ENCODE measurements around the gene TMC1.
"Not testable (repeated sequence)": the region's sequence is repeated elsewhere in the genome, so short reads cannot be mapped to it uniquely, and the experiment has no call there.

The TMC1 gene

DNA sequence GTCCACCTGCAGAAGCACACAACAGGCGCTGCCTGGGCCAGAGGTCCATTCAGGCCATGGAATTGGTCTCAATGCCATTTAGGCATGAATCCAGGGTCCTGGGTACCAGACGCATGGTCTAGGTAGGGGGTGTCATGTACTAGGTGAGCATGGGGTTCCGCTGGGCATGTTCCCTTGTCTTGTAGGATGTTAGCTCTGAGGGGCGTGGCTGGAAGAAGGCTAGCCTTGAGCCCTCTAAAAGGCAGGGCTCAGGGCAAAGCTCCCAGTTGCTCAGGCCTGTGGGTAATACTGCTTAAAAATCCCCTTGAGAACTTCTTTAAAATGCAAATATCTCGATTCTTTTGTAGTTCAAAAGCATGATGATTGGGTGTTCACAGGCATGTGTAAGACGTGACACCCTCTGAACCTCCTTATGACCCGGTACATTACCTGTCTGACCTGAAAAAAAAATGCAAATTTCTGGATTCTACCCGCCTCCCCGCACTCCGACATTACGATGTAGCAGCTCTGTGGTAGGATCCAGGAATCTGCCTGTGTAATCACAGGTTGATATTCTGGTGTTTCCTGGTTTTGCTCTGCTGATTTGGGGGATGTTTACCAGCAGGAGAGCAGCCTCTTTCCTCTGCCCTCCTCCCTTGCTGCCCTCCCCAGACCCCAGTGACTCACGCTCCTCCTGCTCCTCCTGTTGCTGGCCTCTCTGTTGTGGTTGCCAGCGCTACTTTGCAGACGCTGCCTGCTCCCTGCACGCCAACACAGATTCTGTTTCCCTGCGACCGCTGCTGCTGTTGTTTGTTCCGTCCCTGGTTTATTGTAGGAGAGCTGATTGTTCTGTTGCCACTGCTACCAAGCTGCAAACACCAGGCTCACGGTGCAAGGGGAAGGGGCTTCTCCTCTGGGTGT lies 5.7 kb downstream of the TMC1 start:
- FAIRE-seq = no peak

DNA sequence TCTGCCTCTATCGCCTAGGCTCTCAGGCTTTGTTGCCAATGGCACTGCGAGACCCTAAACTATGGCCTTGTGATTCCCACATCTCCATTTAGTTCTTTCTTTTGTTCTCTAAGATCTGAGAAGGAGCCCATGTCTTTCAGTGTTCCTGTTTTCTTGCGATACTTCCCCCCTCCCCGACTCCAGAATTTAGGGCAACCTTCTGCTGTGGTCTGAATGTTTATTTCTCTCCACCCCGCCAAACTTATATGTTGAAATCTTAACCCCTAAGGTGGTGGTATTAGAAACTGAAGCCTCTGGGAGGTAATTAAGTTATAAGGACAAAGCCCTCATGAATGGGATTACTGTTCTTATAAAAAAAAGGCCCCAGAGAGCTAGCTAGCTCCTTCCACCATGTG lies 6.4 kb downstream of the TMC1 start:
- no peak for FAIRE-seq

DNA sequence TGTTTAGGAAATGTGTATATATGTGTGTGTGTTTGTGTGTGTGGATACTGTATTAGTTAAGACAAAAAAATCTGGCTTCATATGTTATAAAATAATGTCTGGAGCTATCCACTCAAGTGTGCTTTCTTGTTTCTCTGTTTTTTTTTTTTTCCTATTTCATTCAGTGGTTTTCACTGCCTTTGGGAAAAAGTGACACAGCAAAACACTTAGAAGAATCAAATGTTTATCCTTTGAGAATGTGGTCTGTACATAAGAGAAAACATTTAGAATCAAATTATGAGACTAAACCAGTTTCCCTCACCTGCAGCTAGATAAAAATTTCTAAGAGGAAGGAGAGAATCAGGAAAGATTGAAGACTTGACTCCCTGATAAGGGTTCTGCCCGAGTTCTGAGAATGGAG lies 8.1 kb downstream of the TMC1 start:
- no peak for FAIRE-seq

DNA sequence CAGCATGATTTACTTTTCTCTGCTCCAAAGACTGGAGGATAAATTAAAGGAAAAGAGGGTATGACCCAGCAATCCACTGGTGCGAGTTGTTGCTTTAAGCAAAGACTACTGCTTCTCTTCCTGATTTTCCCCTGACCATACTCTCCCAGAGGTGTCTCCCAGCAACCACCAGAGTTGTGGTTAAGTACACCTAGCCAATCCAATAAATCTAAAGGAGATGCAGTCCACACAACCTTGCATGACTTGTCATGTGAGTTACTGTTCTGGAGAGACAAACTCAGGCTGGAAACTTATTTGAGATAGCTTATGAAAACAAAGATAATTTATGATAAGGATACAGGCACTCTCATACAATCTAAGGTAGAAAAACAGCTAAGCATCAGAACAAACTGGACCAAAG lies 11.9 kb downstream of the TMC1 start:
- FAIRE-seq = no peak

DNA sequence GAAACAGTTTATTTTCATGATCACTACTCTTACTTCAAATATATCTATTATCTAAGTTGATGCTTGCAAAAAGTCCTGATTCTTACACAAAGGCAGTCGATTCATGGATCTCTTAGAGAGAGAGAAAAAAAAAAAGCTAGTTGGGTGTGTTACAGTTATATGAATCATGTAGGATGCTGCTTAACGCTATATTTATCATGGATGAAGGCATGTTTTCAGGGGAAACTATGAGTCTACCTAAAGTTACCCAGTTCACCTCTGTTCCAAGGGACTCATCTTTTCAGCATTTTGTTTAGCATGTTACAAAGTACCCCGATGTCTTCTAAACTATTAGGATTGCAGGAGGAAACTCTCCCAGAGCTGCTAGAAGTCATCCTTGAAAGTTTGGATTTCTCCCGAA lies 13.5 kb downstream of the TMC1 start:
- no peak for FAIRE-seq

DNA sequence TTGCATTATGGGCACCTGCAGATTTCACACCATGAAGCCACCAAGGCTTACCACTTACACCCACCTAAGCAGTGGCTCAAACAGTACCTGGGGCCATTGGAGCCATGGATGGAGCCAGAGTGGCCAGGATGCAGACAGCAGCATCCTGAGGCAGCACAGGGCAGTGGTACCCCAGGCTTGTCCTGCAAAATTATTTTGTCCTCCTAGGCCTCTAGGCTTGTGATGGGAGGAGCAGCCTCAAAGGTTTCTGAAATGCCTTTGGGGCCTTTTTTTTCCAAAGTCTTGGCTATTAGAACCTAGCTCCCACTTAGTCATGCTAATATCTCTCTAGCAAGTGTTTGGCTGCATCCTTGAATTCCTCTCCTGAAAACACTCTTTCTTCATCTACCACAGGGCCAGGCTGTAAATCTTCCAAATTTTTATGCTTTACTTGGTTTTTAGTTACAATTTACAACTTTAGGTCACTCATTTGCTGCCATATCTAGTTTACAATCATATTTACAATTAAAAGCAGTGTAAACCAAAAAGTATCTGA lies 15.7 kb downstream of the TMC1 start:
- no peak for FAIRE-seq

DNA sequence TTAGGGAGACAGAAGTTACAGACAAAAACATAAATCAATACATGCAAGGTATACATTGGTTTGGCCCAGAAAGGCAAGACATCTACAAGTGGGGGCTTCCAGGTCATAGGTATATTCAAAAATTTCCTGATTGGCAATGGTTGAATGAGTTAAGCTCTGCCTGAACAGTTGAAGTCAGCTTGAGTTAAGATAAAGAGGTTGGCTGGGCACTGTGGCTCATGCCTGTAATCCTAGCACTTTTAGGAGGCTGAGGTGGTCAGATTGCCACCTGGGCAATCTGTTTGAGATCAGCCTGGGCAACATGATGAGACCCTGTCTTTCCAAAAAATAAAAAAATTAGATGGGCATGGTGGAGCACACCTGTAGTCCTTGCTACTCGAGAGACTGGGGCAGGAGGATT lies 16.3 kb downstream of the TMC1 start:
- FAIRE-seq = no peak

DNA sequence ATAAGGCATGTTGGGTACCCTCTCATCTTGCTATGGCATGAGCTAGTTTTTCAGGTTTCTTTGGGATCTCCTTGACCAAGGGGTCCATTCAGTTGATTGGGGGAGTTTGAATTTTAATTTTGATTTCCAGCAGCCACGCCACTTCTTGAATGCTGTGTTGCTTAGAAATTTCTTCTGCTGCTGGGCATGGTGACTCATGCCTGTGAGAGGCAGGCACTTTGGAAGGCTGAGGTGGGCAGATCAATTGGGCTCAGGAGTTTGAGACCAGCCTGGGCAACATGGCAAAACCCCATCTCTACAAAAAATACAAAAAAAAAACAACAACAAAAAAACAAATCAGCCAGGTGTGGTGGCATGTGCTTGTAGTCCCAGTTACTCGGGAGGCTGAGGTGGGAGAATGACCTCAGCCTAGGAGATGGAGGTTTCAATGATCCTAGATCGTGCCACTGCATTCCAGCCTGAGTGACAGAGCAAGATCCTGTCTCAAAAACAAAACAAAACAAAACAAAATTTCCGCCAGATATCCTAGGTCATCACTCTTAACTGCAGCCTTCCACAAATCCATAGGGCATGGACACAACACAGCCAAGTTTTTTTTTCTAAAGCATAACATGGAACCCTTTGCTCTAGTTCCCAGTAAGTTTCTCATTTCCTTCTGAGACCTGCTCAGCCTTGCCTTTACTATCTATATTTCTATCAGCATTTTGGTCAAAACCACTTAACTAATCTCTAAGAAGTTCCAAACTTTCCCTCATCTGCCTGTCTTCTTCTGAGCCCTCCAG lies 17.7 kb downstream of the TMC1 start:
- FAIRE-seq = no peak

DNA sequence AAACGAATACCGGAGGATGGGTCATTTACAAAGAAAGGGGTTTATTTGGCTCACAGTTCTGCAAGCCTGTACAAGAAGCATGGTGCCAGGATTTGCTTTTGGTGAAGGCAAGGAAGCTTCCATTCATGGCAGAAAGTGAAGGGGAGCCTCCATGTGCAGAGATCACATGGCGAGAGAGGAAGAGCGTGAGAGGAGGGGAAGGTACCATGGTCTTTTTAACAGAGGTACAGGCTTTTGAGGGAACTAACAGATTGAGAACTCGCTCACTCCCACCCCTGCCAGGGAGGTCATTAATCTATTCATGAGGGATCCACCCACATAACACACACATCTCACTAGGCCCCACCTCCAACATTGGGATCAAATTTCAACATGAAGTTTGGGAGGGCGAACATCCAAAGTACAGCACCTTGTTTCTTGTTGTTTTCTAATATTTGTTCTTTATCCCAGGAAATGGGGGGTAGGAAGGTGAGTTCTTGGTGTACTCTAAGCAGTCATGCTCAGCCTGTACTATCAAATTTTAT lies 18.5 kb downstream of the TMC1 start:
- FAIRE-seq = no peak

DNA sequence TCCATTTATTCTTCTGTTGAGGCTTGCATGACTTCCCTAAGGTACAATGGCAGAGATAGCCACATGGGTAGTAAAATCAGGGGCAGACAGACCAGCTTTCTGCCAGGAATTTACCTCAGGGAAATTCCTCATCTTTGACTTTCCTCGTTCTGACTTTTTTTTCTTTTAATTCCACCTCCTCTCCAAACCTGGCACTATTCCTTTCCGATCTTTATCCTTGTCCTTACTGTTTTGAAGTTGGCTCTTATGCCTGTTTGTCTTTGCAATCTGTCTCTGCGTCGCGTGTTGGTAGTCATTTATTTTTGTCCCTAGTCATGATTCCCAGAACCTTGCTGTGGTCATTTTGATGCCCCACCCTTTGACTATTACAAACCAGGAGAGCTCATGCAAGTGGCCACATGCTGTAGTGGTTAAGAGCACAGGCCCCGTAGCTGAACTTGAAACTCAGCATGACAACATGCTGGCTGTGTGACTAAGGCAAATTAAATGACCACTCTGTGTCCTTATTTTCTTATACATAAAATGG lies 19.0 kb downstream of the TMC1 start:
- no peak for FAIRE-seq

DNA sequence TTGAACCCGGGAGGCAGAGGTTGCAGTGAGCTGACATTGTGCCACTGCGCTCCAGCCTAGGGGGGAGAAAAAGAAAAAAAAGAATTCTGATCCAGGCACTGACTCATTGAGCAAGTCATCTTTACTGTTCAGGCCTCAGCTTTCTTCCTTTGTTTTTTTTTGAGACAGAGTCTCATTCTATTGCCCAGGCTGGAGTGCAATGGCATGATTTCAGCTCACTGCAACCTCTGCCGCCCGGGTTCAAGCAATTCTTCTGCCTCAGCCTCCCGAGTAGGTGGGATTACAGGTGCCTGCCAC lies 21.1 kb downstream of the TMC1 start:
- FAIRE-seq = not testable (repeated sequence)

DNA sequence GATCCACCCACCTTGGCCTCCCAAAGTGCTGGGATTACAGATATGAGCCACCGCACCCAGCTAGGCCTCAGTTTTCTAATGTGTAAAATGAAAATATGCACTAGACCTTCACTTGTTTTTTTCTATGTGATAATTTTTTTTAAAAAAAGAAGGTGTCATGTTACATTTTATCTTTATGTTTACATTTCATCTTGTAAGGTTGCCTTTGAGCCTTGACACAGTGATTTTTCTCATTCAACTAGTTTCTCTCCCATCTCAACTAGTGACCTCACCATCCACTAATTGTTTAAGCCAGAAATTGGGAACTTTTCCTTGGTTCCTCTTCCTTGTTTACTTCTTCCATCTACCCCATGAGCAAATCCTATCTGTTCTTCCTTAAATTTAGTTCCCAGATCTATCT lies 21.5 kb downstream of the TMC1 start:
- no peak for FAIRE-seq

DNA sequence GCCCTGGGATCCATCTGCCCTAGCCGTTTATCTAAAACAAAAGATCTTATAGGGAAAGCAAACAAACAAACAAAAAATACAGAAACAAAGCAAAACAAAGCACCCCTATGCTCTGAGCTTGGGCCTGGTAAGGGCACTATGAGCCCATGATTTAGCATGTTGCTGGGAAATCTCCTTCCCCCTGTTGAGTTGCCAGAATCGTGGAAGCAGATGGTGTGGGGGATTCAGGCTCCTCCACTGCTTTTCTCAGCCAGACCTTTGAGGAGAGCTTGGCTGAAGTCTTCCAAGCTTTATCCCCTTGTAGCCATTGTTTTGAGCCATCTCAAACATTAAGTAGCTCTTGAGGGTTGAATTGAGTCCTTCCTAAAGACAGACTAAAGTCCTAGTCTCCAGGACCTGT lies 29.9 kb downstream of the TMC1 start:
- no peak for FAIRE-seq

DNA sequence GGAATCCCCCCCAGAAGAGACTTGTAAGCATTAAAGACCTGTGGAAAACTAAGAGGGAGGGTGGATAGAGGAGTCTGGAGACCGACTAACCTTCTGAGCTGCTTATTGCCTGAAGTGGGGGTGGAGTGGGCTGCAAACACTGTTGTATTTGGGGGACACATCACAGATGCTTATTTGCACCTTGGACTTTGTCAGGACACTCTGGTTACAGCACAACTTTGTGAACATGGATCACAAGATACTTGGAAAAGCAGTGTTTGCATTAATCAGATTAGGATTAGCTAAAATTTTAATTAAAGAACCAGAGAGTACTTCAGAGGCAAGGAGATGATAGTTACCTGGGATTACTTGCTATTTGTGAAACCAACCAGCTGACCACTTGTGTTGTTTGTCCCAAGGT lies 30.9 kb downstream of the TMC1 start:
- no peak for FAIRE-seq

DNA sequence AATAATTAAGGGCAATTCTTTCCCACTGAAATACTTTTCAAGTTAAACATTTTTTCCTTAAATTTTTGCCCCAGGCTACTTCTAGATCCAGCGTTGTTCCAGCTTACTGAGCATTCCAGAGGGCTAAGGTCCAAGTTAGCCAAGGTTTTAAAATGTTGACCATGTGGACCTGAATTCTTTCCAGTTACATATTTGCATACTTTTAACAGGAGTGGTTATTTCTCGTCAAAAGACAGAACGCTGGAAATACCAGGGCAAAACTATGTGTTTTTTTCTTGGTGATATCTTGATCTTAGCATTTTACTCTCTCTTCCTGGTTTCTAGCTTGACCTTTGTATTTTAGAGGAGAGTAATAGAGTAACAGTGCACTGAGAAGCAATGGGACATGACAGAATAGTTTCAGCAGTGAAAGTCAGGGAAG lies 32.8 kb downstream of the TMC1 start:
- FAIRE-seq = no peak

DNA sequence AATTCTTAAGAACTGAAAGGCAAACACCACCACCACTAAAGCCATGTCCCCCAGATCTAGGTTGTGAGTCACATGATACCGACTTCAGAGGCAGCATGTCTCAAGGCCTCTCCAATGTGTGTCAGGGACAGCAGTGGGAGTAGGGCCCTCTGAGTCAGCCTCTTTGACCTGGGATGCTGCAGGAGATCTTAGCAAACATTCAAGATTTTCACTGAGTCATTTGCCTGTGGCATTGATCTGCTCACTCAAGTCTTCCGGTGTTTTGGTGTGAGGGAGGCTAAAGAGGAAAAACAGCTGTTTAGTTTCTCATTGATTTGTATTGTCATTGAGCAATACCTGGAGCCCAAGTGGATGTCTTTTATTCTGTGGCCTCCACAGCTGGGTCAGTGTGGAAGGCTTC lies 36.1 kb downstream of the TMC1 start:
- no peak for FAIRE-seq

DNA sequence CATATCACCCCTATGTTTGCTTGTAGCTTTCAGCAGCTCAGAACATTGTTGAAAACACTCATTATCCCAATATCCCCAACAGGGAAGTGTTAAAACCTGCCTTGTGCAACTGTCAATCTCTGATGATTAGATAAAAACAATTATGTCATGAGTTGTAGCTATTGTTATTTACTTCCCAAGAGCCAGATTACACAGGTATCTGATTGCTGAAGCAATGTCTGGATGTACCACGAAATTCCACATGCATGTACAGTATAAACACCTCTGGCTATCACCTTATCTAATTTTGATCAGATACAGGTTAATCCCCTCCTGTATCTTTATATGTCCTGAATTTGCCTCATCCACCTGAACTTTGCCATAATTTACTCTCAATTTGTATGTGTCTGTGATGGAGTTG lies 38.7 kb downstream of the TMC1 start:
- no peak for FAIRE-seq

DNA sequence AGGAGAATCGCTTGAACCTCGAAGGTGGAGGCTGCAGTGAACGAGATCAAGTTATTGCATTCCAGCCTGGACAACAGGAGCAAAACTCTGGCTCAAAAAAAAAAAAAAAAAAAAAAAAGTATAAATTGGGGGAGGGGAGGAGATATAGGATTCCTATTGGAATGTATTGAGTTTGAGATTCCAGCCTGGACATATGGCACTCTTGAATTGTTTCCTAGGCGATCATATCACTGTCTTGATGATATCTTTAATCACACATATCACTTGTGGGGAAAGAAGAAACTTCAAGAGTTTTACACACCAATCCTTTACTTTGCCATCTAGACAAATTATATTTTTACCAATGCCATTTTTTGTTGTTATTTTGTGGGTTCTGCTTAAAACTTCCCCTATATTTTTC lies 42.4 kb downstream of the TMC1 start:
- no peak for FAIRE-seq

DNA sequence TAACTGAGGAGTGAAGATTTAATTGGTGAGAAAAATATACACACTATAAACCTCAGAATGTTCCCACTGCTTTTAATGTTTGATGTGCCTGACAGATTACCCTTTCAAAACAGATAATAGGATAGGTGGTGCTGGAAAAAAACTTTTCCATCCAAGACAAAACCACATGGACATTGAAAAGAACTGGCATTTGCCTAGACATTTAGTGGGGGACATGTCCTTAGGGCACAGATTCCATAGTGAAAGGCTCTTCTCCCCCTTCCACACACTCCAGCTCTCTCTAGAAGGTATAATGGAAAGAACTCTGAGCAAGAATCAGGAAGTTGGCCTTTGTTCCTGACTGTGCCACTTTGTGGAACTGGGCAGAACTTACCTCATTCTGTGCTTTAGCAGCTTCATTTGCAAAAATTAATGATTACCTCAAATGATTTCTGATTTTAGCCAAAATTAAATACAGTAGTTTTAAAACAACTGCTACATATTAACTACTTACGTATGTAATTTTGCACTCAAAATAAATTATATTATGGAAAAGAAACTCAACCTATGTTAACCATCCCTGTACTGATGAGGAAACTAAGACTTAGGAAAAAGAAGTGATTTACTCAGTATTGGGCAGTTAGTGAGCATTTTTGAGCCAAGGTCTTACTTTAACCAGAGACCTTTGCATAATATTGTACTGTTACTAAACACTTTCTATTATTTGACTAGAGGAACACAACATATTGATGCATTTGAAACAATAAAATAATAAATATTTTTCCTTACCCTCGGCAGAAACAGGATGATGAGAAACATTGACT lies 43.3 kb downstream of the TMC1 start:
- FAIRE-seq = no peak

DNA sequence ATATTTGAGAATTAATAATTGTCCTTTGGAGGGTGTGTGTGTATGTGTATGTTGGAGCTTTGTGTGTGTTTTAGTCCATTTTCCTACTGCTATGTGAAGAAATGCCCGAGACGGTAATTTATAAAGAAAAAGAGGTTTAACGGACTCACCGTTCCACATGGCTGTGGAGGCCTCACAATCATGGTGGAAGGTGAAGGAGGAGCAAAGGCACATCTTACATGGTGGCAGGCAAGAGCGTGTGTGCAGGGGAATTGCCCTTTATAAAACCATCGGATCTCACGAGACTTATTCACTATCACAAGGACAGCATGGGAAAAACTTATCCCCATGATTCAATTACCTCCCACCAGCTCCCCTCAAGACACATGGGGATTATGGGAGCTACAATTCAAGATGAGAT lies 44.1 kb downstream of the TMC1 start:
- FAIRE-seq = no peak

DNA sequence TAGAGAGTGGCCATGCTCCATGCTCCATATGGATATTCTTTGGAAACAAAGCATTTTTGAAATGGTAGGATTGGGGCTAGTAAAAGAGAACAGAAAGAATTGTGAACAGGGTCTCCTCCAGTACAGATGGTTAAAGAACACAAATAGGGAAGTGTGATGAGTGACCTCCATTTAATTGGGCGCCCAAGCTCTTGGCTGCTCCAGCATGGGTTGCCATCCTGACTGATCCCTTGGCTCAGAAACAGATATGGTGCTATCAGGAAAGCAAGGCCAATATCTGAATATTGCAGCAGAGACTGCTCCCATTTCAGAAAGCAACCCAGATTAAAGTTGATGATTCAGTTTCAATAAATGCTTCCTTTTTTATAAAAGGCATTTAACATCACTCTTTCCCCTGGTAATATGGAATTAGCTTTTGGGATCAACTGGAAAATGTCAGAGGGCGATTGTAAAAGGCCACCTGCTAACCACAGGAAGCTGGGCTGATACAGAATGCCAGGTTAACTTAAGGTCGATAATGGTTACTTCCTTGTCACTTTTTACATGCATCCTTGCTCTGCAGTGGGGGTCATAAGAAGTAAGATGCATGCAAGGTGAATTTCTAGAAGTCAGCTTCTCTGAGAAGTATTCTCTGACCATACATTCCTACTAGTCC lies 52.9 kb downstream of the TMC1 start:
- FAIRE-seq = no peak

DNA sequence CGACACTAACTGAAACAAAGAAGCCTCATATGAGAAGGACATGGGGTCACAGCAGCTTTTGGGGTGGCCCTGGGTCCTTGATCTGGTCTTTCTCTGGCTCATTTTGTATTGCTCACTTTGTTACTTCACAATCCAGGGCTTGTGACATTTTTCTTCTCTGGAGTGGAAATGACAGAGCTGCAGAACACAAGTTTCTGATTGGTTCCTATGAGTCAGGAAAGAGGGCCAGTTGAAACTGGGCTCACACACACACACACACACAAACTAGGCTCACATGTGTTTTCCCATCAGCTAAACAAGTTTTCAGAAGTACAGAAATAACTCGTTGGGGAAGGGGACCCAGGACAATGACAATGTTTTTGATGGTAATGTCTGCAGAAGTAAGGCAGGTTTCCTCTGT lies 54.3 kb downstream of the TMC1 start:
- FAIRE-seq = no peak

All from TTC549 (cell line).